HG03442 (cell line): ENCODE data around the gene TMEM273.
"Not testable (repeated sequence)": the region's sequence is repeated elsewhere in the genome, so short reads cannot be mapped to it uniquely, and the experiment has no call there.

Experiments used
- ATAC-seq: cut with Tn5 transposase; IDR thresholded peaks from one replicate; pipeline ENCODE4 v1.9.1; 2021; ENCODE audit warnings: mild to moderate bottlenecking, moderate library complexity; ENCODE audit not compliant: unreplicated experiment

The TMEM273 gene

GRCh38 chr10:49207113-49207512, 18.9 kb upstream of the TMEM273 start:
- ATAC-seq: peak; percentile 41

- ATAC-seq: no peak
These were observed 17.0 kb upstream of the TMEM273 start for GRCh38 chr10:49205206-49205605.

GRCh38 chr10:49204119-49204518, 15.9 kb upstream of the TMEM273 start:
- ATAC-seq: no peak

- no peak for ATAC-seq
These were observed 14.1 kb upstream of the TMEM273 start for GRCh38 chr10:49202266-49202665.

- no peak for ATAC-seq
These were observed 12.7 kb upstream of the TMEM273 start for GRCh38 chr10:49200854-49201253.

- no peak for ATAC-seq
These were observed 9.0 kb upstream of the TMEM273 start for GRCh38 chr10:49197171-49197570.

- ATAC-seq: not testable (repeated sequence)
These were observed 7.7 kb upstream of the TMEM273 start for GRCh38 chr10:49195864-49196263.

GRCh38 chr10:49194212-49194920, 6.2 kb upstream of the TMEM273 start:
- ATAC-seq: no peak

GRCh38 chr10:49191349-49191748, 3.2 kb upstream of the TMEM273 start:
- ATAC-seq: no peak

- no peak for ATAC-seq
These were observed 1.2 kb upstream of the TMEM273 start for GRCh38 chr10:49189422-49189821.

- no peak for ATAC-seq
These were observed 1.1 kb downstream of the TMEM273 start for GRCh38 chr10:49187044-49187484.

- no peak for ATAC-seq
These were observed 1.6 kb downstream of the TMEM273 start for GRCh38 chr10:49186613-49187012.

- ATAC-seq: no peak
These were observed 3.0 kb downstream of the TMEM273 start for GRCh38 chr10:49185213-49185612.

- no peak for ATAC-seq
These were observed 3.5 kb downstream of the TMEM273 start for GRCh38 chr10:49184642-49185111.

GRCh38 chr10:49183596-49184542, 4.3 kb downstream of the TMEM273 start:
- ATAC-seq: no peak

GRCh38 chr10:49182776-49183175, 5.4 kb downstream of the TMEM273 start:
- no peak for ATAC-seq

GRCh38 chr10:49180444-49180860, 7.7 kb downstream of the TMEM273 start:
- ATAC-seq: no peak

GRCh38 chr10:49179699-49180443, 8.3 kb downstream of the TMEM273 start:
- no peak for ATAC-seq

- ATAC-seq: no peak
These were observed 9.4 kb downstream of the TMEM273 start for GRCh38 chr10:49178489-49179471.
